Activated T-cell treated with anti-CD3 and anti-CD28 coated beads, Interleukin-2, amount 50 U/mL, for 72 hours (primary cell): ENCODE data around the gene EED. TPM values are rescaled to one million over a fixed set of nuclear protein-coding genes. Genes with fewer than 3 reads are reported as not detected.

Experiments used
- ATAC-seq, 2 donors: fragments of 150-1000 bp; cut with Tn5 transposase; replicated peaks in 1 of 2; 2 replicates each; pipeline ENCODE4 v1.10.0; 2021; ENCODE audit warnings: moderate library complexity in 2 of 2, mild to moderate bottlenecking in 1 of 2
- DNase-seq, 2 donors: peaks; one replicate each; pipeline ENCODE4 v3.0.0; 2021 to 2022; ENCODE audit warnings: mixed read lengths in 1 of 2
- H3K27ac Mint-ChIP-seq: one replicate; pipeline ENCODE4 v1.8.0; 2022; ENCODE audit warnings: mild to moderate bottlenecking, moderate library complexity, mixed read lengths
- H3K27me3 Mint-ChIP-seq: one replicate; pipeline ENCODE4 v1.8.0; 2022; ENCODE audit warnings: low read depth, mixed read lengths
- H3K36me3 Mint-ChIP-seq, 2 donors: one replicate each; pipeline ENCODE4 v1.8.0; 2022; ENCODE audit warnings: mixed read lengths in 2 of 2, mild to moderate bottlenecking in 1 of 2; ENCODE audit not compliant: insufficient read depth in 2 of 2
- H3K4me1 Mint-ChIP-seq: one replicate; pipeline ENCODE4 v1.8.0; 2022; ENCODE audit warnings: low read depth, mixed read lengths
- H3K4me3 Mint-ChIP-seq, 2 donors: one replicate each; pipeline ENCODE4 v1.8.0; 2022; ENCODE audit warnings: mild to moderate bottlenecking in 2 of 2, mixed read lengths in 2 of 2, moderate library complexity in 2 of 2
- H3K9me3 Mint-ChIP-seq, 2 donors: one replicate each; pipeline ENCODE4 v1.8.0; 2022; ENCODE audit warnings: mixed read lengths in 2 of 2
- total RNA-seq, 2 donors: library from RNA; stranded (reverse); gene quantifications; one replicate each; pipeline ENCODE4 v1.2.3, GENCODE V29; 2022

EED gene, protein sequence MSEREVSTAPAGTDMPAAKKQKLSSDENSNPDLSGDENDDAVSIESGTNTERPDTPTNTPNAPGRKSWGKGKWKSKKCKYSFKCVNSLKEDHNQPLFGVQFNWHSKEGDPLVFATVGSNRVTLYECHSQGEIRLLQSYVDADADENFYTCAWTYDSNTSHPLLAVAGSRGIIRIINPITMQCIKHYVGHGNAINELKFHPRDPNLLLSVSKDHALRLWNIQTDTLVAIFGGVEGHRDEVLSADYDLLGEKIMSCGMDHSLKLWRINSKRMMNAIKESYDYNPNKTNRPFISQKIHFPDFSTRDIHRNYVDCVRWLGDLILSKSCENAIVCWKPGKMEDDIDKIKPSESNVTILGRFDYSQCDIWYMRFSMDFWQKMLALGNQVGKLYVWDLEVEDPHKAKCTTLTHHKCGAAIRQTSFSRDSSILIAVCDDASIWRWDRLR
- 10 to 100 TPM; 57.2 to 73.2 TPM for total RNA-seq

DNA sequence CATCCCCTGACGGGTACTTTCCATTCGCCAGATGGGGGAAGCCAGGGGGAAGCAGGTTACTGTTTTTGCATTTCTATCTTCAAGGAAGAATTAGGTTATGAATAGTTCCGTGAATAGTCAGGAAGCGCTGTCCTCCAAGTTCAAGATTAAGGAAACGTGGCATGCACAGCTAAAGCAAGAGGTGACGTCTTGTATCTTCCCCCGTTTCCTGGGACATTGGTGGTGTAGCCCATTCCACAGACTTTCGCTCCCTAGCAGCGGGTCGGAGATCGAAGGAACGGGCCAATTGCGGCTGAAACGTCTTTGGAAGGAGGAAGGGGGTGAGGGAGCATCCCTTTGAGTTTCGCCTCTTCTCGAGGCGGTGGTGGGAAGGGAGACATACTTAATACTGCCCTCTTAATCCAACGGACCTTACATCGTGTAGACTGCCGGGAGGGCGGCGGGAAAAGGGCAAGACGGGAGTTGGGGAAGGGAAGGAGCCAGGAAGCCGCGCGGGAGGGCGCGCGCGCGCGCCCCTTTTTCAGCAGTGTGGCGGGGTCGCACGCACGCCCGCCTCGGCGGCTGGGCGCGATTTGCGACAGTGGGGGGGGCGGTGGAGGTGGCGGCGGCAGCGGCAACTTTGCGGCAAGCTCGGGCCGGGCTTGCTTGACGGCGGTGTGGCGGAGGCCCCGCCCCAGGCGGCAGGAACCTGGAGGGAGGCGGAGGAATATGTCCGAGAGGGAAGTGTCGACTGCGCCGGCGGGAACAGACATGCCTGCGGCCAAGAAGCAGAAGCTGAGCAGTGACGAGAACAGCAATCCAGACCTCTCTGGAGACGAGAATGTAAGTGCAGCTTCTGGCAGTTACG, at the start of gene EED:
EED (plus strand) TSS at position 232 of the 847 bp plus-strand sequence; CDS start at position 709, 477 bp downstream.
- peaks cover 45% of the 10 kb centered on the region for H3K4me1 Mint-ChIP-seq

GRCh38 chr11:86194998-86195397, 49.6 kb upstream of the EED start:
- Mint-ChIP-seq H3K27me3 (no peaks in the 10 kb centered on the region), H3K27ac (no peak overlapping the region), H3K4me1 (peaks cover 38% of the 10 kb centered on the region), H3K4me3 (no peak overlapping the region), H3K9me3 (no peaks in the 10 kb centered on the region), H3K36me3 (no peaks in the 10 kb centered on the region)
- ATAC-seq: no peak
- no peak for DNase-seq

More for the DNA sequence above, at the start of gene EED:
- no peaks in the 10 kb centered on the region for H3K9me3 Mint-ChIP-seq
- no peak within 1 kb of the TSS for H3K27ac Mint-ChIP-seq
- peaks cover 4 to 5% of the 10 kb centered on the region in 2 donors for H3K36me3 Mint-ChIP-seq
- ATAC-seq (peak; percentile 80 to 85), DNase-seq (peak; percentile 96 to 97)
- no peaks in the 10 kb centered on the region for H3K27me3 Mint-ChIP-seq
- H3K4me3 Mint-ChIP-seq: no peak within 1 kb of the TSS

DNA sequence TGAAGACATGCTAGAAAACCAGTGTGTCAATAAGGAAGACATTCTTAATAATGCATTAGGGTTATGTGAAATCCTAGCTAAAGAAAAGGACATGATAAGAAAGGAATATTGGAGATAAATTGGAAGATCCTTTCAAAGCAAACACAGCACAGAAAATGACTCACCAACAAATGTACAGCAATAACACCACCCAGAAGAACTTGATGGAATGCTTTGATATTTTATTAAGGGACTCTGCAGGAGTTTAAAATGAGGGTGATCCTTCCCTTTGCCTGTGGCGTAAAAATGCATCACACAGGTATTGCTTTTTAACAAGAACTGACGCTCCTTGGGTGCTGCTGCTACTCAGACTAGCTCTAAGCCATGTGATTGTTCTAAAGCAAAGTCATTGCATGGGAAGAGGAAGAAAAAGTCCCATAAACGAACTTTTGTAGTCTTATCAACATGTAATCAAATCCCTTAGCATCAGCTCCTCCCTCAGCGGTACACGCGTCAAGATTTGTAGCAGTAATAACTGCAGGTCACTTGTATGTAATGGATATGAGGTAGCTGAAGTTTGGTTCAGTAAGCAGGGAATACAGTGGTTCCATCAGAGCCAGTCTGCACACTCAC, 48.4 kb upstream of the EED start:
- H3K9me3 Mint-ChIP-seq: no peaks in the 10 kb centered on the region
- no peaks in the 10 kb centered on the region for H3K36me3 Mint-ChIP-seq
- ATAC-seq: no peak
- H3K4me3 Mint-ChIP-seq: no peak overlapping the region
- peaks cover 33% of the 10 kb centered on the region for H3K4me1 Mint-ChIP-seq
- no peak for DNase-seq
- no peak overlapping the region for H3K27ac Mint-ChIP-seq
- no peaks in the 10 kb centered on the region for H3K27me3 Mint-ChIP-seq

GRCh38 chr11:86196913-86197312, 47.6 kb upstream of the EED start:
- H3K4me3 Mint-ChIP-seq: no peak overlapping the region
- H3K9me3 Mint-ChIP-seq: no peaks in the 10 kb centered on the region
- ATAC-seq: no peak
- no peaks in the 10 kb centered on the region for H3K36me3 Mint-ChIP-seq
- no peak for DNase-seq
- no peaks in the 10 kb centered on the region for H3K27me3 Mint-ChIP-seq
- no peak overlapping the region for H3K27ac Mint-ChIP-seq
- H3K4me1 Mint-ChIP-seq: peaks cover 32% of the 10 kb centered on the region

DNA sequence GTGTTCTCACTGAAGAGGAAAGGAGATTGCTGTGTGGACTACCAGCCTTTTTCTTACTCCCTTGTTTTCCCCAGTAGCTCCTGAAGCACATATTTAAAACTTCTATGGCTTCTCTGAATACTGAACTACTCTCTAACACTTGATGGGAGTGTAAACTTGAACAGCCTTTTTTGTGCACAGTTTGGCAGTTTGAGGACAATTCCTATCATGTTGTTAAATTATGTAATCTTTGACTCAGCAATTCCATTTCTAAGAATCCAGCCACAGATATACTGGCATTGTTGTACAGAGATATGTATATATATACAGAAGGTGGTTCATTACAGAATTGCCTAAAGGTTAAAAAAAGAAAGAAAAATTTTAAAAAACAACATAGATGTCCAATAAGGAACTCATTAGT, 47.1 kb upstream of the EED start:
- DNase-seq: no peak
- Mint-ChIP-seq H3K36me3 (no peaks in the 10 kb centered on the region), H3K27ac (no peak overlapping the region), H3K27me3 (no peaks in the 10 kb centered on the region), H3K9me3 (no peaks in the 10 kb centered on the region), H3K4me1 (peaks cover 30% of the 10 kb centered on the region), H3K4me3 (no peak overlapping the region)
- ATAC-seq: no peak

GRCh38 chr11:86198139-86198538, 46.4 kb upstream of the EED start:
- no peaks in the 10 kb centered on the region for H3K36me3 Mint-ChIP-seq
- ATAC-seq: no peak
- no peaks in the 10 kb centered on the region for H3K9me3 Mint-ChIP-seq
- H3K27ac Mint-ChIP-seq: no peak overlapping the region
- DNase-seq: no peak
- peaks cover 23% of the 10 kb centered on the region for H3K4me1 Mint-ChIP-seq
- H3K27me3 Mint-ChIP-seq: no peaks in the 10 kb centered on the region
- H3K4me3 Mint-ChIP-seq: no peak overlapping the region

DNA sequence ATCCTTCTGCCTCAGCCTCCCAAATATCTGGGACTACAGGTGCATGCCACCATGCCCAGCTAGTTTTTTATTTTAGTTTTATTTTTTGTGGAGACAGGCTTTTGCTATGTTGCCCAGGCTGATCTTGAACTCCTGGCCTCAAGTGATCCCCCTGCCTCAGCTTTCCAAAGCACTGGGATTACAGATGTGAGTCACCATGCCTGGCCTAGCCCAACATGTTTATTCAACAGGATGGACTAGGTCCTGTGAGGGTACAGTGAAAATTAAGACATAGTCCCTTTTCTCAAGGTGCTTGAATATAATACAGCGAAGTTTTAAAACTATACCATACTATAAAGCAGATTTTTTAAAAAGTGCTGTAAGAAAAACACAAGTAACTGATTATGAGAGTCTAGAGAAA, 45.2 kb upstream of the EED start:
- ATAC-seq (no peak), DNase-seq (no peak)
- no peak overlapping the region for H3K4me3 Mint-ChIP-seq
- H3K27me3 Mint-ChIP-seq: no peaks in the 10 kb centered on the region
- H3K4me1 Mint-ChIP-seq: peaks cover 15% of the 10 kb centered on the region
- no peaks in the 10 kb centered on the region for H3K9me3 Mint-ChIP-seq
- no peak overlapping the region for H3K27ac Mint-ChIP-seq
- no peaks in the 10 kb centered on the region for H3K36me3 Mint-ChIP-seq

DNA sequence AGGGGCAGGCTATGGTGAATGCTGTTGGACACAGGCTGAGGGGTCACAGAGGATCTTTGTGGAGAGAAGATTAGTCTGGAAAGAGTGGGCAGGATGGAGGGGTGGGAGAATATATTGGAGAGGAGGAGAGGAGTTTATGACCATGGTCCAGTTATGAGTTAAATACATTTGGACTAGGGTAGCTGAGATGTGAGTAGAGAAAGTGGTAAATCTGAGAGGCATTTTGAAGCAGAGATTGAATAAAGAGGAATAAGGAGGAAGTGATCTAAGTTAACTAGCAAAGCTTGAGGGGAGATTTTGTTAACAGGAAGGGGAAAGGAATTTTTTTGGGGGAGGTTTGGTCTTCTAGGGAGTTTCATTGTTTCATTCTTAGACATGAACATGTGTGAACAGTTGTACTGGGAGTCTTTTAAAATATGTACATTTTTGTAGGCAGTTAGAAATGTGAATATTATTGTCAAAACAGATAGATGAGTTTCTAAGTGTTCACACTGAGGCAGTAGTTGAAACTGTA, 43.1 kb upstream of the EED start:
- Mint-ChIP-seq H3K27ac (no peak overlapping the region), H3K27me3 (no peaks in the 10 kb centered on the region), H3K4me1 (peaks cover 7% of the 10 kb centered on the region), H3K4me3 (no peak overlapping the region), H3K36me3 (no peaks in the 10 kb centered on the region), H3K9me3 (no peaks in the 10 kb centered on the region)
- no peak for DNase-seq
- ATAC-seq: no peak

GRCh38 chr11:86202013-86202336, 42.6 kb upstream of the EED start:
- H3K4me3 Mint-ChIP-seq: no peak overlapping the region
- ATAC-seq: peak; percentile 95
- peaks cover 1% of the 10 kb centered on the region for H3K4me1 Mint-ChIP-seq
- peak in 1 of 2 donors; percentile 34 for DNase-seq
- no peaks in the 10 kb centered on the region for H3K9me3 Mint-ChIP-seq
- H3K36me3 Mint-ChIP-seq: no peaks in the 10 kb centered on the region
- no peaks in the 10 kb centered on the region for H3K27me3 Mint-ChIP-seq
- no peak overlapping the region for H3K27ac Mint-ChIP-seq

GRCh38 chr11:86204356-86204755, 40.2 kb upstream of the EED start:
- H3K36me3 Mint-ChIP-seq: no peaks in the 10 kb centered on the region
- H3K27me3 Mint-ChIP-seq: no peaks in the 10 kb centered on the region
- H3K4me1 Mint-ChIP-seq: no peaks in the 10 kb centered on the region
- DNase-seq: no peak
- H3K9me3 Mint-ChIP-seq: no peaks in the 10 kb centered on the region
- no peak for ATAC-seq
- H3K4me3 Mint-ChIP-seq: no peak overlapping the region
- no peak overlapping the region for H3K27ac Mint-ChIP-seq

DNA sequence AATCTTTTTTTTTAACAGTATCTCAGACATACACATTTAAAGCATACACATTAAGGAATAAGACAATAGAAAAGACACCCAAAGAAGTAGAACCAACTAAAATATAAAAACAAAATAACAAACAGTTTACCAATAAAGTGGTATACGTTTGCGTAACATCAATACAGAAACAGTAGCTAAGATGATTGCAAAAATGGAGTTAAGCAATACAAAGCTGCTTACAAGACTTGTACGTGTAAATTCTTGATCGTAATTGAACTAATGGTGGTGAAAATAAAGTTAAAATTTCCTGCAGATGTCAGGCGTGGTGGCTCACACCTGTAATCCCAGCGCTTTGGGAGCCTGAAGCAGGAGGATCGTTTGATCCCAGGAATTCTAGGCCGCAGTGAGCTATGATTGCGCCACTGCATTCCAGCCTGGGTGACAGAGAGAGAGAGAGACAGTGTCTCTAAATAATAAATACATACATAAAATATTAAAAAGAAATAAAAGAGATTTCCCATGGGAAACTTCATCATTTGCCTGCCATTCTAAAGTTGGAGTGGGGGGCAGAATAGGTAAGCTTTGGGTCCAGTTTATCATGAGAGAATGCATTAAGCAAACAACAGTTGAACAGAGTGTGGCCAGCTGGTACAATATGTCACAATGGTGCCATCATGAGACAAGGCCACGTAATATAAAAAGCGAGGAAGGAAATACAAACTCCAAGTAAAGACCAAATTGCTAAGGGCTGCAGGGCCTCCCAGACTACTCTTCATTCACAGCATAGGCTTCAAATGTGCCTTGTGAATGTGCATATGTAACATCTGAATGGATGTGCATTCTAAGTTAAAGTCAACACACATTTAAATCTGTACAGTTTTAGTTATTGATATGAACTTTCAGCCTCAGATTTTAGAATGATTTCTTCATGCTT, 38.9 kb upstream of the EED start:
- H3K27me3 Mint-ChIP-seq: no peaks in the 10 kb centered on the region
- no peaks in the 10 kb centered on the region for H3K36me3 Mint-ChIP-seq
- H3K27ac Mint-ChIP-seq: no peak overlapping the region
- H3K4me1 Mint-ChIP-seq: peaks cover 12% of the 10 kb centered on the region
- DNase-seq (no peak), ATAC-seq (no peak)
- no peak overlapping the region for H3K4me3 Mint-ChIP-seq
- H3K9me3 Mint-ChIP-seq: no peaks in the 10 kb centered on the region

GRCh38 chr11:86206337-86206695, 38.2 kb upstream of the EED start:
- no peaks in the 10 kb centered on the region for H3K36me3 Mint-ChIP-seq
- no peaks in the 10 kb centered on the region for H3K27me3 Mint-ChIP-seq
- no peaks in the 10 kb centered on the region for H3K9me3 Mint-ChIP-seq
- no peak for DNase-seq
- no peak overlapping the region for H3K27ac Mint-ChIP-seq
- no peak for ATAC-seq
- no peak overlapping the region for H3K4me3 Mint-ChIP-seq
- H3K4me1 Mint-ChIP-seq: peaks cover 19% of the 10 kb centered on the region
